ENCODE data around the gene SMS. TPM values are rescaled to one million over a fixed set of nuclear protein-coding genes. Genes with fewer than 3 reads are reported as not detected.

Gene SMS
- total RNA-seq, 1 experiment from 2014 or later: 173 TPM

GRCh38 chrX:21968333-21968732 lies 27.8 kb downstream of the SMS start:
- TF ChIP-seq ATF1 (CRISPR knock-in tag; IDR thresholded peaks at IDR 0.05) (no peak), ZNF232 (CRISPR knock-in tag; IDR thresholded peaks at IDR 0.05) (no peak), ATF6 (CRISPR knock-in tag; IDR thresholded peaks at IDR 0.05) (no peak), NFYB (CRISPR knock-in tag; conservative IDR thresholded peaks at IDR 0.05; ENCODE audit: low read depth) (no peak), CBFB (CRISPR knock-in tag; IDR thresholded peaks at IDR 0.05; ENCODE audit: low read depth) (no peak), HMGXB4 (CRISPR knock-in tag; IDR thresholded peaks at IDR 0.05) (no peak)
- H3K9me3 Mint-ChIP-seq: no peaks in the 10 kb centered on the region
- peaks cover 3% of the 10 kb centered on the region; the same call in 1 of the 2 replicates for H3K4me1 Mint-ChIP-seq
- ChIA-PET POLR2A (no interaction called here), CTCF (no interaction called here)
- H3K36me3 Mint-ChIP-seq: peaks cover 16% of the 10 kb centered on the region
- H3K27ac Mint-ChIP-seq: no peak overlapping the region
- ATAC-seq: no peak
- no peak overlapping the region for H3K4me3 Mint-ChIP-seq
- H3K27me3 Mint-ChIP-seq (ENCODE audit: low read depth): no peaks in the 10 kb centered on the region
- no peak for DNase-seq (ENCODE audit: low spot score)

- no peak overlapping the region for H3K4me3 Mint-ChIP-seq
- POLR2A ChIA-PET: no interaction called here
Observed at GRCh38 chrX:21970326-21970725, 29.8 kb downstream of the SMS start.

More at GRCh38 chrX:21970326-21970725, 29.8 kb downstream of the SMS start:
- CTCF ChIA-PET: no interaction called here
- ATAC-seq (no peak), DNase-seq (ENCODE audit: low spot score) (no peak)
- H3K36me3 Mint-ChIP-seq: peaks cover 26% of the 10 kb centered on the region
- TF ChIP-seq SMAD4 (CRISPR knock-in tag; IDR thresholded peaks at IDR 0.05) (no peak), SMAD3 (CRISPR knock-in tag; IDR thresholded peaks at IDR 0.05; ENCODE audit: borderline replicate concordance) (no peak), NR1H2 (CRISPR knock-in tag; IDR thresholded peaks at IDR 0.05) (no peak), ZNF317 (CRISPR knock-in tag; IDR thresholded peaks at IDR 0.05; ENCODE audit: borderline replicate concordance, low read depth) (no peak), ZNF671 (CRISPR knock-in tag; IDR thresholded peaks at IDR 0.05) (no peak), CREM (CRISPR knock-in tag; IDR thresholded peaks at IDR 0.05) (no peak), SP1 (CRISPR knock-in tag; conservative IDR thresholded peaks at IDR 0.05) (no peak), ZNF416 (CRISPR knock-in tag; IDR thresholded peaks at IDR 0.05) (no peak), AFF4 (CRISPR knock-in tag; IDR thresholded peaks at IDR 0.05; ENCODE audit: borderline replicate concordance) (no peak), ERG (CRISPR knock-in tag; IDR thresholded peaks at IDR 0.05) (no peak), RELA (CRISPR knock-in tag; IDR thresholded peaks at IDR 0.05; ENCODE audit: borderline replicate concordance) (no peak), NFATC4 (CRISPR knock-in tag; IDR thresholded peaks at IDR 0.05) (no peak), USF1 (CRISPR knock-in tag; IDR thresholded peaks at IDR 0.05) (no peak), ZBTB43 (CRISPR knock-in tag; IDR thresholded peaks at IDR 0.05) (no peak), HMGA2 (CRISPR knock-in tag; IDR thresholded peaks at IDR 0.05) (no peak), JAZF1 (CRISPR knock-in tag; IDR thresholded peaks at IDR 0.05) (no peak), TCF7 (CRISPR knock-in tag; IDR thresholded peaks at IDR 0.05; ENCODE audit: low read depth) (no peak), ESRRA (CRISPR knock-in tag; IDR thresholded peaks at IDR 0.05; ENCODE audit: borderline replicate concordance) (no peak)
- H3K4me1 Mint-ChIP-seq: peaks cover 3% of the 10 kb centered on the region; the same call in 1 of the 2 replicates
- no peaks in the 10 kb centered on the region for H3K9me3 Mint-ChIP-seq
- no peaks in the 10 kb centered on the region for H3K27me3 Mint-ChIP-seq (ENCODE audit: low read depth)
- H3K27ac Mint-ChIP-seq: 0 out of 2 replicates have a peak overlapping the region, but pooled peaks have one; percentile 19

Measured in WTC11 (cell line).